Tibial artery (tissue), 4 donors: ENCODE data around the gene SLC44A5.

Source experiments
- DNase-seq, 2 donors: peaks; one replicate each; pipeline ENCODE4 v3.0.0-alpha.2; 2019
- H3K27ac ChIP-seq, 2 donors: fragments of 200-600 bp; sonication (generic) in 1 of 2; 1 replicate in 1 of 2; 2 replicates in 1 of 2; pipeline ENCODE4 v1.5.1; 2018 to 2019; ENCODE audit warnings: mild to moderate bottlenecking in 1 of 2
- H3K27me3 ChIP-seq, 2 donors: fragments of 200-600 bp; sonication (generic) in 1 of 2; one replicate each; pipeline versions ENCODE4 v1.5.1 to v1.6.0; 2016 to 2019
- H3K36me3 ChIP-seq, 3 donors: fragments of 200-600 bp; sonication (generic) in 2 of 3; one replicate each; pipeline ENCODE4 v1.5.1; 2016 to 2019; ENCODE audit warnings: mild to moderate bottlenecking in 2 of 3
- H3K4me1 ChIP-seq, 4 donors: fragments of 200-600 bp; sonication (generic) in 2 of 4; 1 replicate in 3 of 4; 2 replicates in 1 of 4; pipeline ENCODE4 v1.5.1; 2016 to 2019
- H3K4me3 ChIP-seq, 2 donors: fragments of 200-600 bp; sonication (generic) in 1 of 2; 1 replicate in 1 of 2; 2 replicates in 1 of 2; pipeline ENCODE4 v1.5.1; 2018 to 2019; ENCODE audit warnings: mild to moderate bottlenecking in 2 of 2
- H3K9me3 ChIP-seq, 3 donors: fragments of 200-600 bp; sonication (generic) in 1 of 3; one replicate each; pipeline ENCODE4 v1.5.1; 2016 to 2019
- intact Hi-C: fragments of 100-400 bp; cut with DNase I; formaldehyde crosslinking; loops from one replicate; pipeline ENCODE4 v1.15.0; 2023; ENCODE audit warnings: low total_unique reads
- TF ChIP-seq, protein P1 (sequence below), 2 experiments: fragments of 200-600 bp in 1 of 2; fragments of 450-650 bp in 1 of 2; IDR thresholded peaks; one replicate each; pipeline ENCODE4 v1.5.1; 2017 to 2019; ENCODE audit warnings: antibody characterized with exemption in 2 of 2, mild to moderate bottlenecking in 1 of 2, moderate library complexity in 1 of 2

The SLC44A5 gene

DNA sequence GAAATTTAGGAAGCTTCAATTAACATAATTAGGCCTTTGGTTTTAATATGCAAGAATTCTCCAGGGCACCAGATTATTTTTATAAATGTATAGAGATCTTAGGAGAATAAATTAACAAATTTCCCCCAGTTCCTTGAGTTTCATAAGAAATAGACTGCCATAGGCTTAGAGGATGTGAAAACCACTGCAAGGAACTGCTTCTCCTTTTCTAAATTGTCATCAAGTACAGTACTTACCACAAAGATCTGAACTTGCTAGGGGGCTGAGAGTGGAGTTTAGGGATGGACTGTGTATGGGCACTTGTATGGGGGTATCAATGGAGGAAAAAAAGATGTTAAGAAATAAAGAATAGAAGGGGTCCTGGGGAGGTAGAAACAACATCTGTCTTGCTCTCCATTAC lies 445.6 kb downstream of the SLC44A5 start:
- Histone ChIP-seq H3K27me3 (no peaks in the 10 kb centered on the region), H3K9me3 (no peaks in the 10 kb centered on the region), H3K36me3 (no peaks in the 10 kb centered on the region), H3K4me3 (no peak overlapping the region), H3K27ac (no peak overlapping the region), H3K4me1 (no peaks in the 10 kb centered on the region)
- intact Hi-C loops: no loop called here
- TF ChIP-seq, protein P1, sequence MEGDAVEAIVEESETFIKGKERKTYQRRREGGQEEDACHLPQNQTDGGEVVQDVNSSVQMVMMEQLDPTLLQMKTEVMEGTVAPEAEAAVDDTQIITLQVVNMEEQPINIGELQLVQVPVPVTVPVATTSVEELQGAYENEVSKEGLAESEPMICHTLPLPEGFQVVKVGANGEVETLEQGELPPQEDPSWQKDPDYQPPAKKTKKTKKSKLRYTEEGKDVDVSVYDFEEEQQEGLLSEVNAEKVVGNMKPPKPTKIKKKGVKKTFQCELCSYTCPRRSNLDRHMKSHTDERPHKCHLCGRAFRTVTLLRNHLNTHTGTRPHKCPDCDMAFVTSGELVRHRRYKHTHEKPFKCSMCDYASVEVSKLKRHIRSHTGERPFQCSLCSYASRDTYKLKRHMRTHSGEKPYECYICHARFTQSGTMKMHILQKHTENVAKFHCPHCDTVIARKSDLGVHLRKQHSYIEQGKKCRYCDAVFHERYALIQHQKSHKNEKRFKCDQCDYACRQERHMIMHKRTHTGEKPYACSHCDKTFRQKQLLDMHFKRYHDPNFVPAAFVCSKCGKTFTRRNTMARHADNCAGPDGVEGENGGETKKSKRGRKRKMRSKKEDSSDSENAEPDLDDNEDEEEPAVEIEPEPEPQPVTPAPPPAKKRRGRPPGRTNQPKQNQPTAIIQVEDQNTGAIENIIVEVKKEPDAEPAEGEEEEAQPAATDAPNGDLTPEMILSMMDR (IDR thresholded peaks at IDR 0.05): no peak
- no peak for DNase-seq

DNA sequence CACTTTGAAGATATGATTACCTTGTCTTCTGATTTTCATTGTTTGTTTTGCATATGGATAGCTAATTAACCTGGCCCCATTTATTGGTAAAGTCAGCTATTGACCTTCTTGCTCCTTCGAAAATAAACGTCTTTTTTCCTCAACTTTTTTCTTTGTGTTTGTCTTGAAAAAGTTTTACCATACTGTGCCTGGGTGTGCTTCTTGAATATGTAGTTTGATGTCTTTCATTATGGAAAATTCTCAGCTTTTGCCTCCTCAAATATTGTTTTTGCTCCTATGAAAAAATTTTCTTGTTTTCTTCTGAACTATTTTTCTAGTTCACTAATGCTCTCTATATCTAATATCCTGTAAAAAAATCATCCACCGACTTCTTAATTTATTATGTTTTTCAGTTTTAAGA lies 451.8 kb downstream of the SLC44A5 start:
- DNase-seq: no peak
- H3K27me3 ChIP-seq: no peaks in the 10 kb centered on the region
- no peaks in the 10 kb centered on the region for H3K4me1 ChIP-seq
- TF ChIP-seq, protein P1 (IDR thresholded peaks at IDR 0.05): no peak
- intact Hi-C loops: no loop called here
- H3K4me3 ChIP-seq: no peak overlapping the region
- no peaks in the 10 kb centered on the region for H3K36me3 ChIP-seq
- H3K9me3 ChIP-seq: no peaks in the 10 kb centered on the region
- H3K27ac ChIP-seq: no peak overlapping the region
